DND-41 (cell line): Measurements from ENCODE around the gene IFNLR1.

Experiments
- ATAC-seq: fragments of 200-7000 bp; cut with Tn5 transposase; 3 replicates; pipeline ENCODE4 v1.9.1; 2021; ENCODE audit warnings: low read depth; ENCODE audit not compliant: insufficient read depth
- DNase-seq: peaks from one replicate; pipeline ENCODE4 v3.0.0-alpha.2; 2020
- H2AFZ ChIP-seq: 2 replicates; pipeline ENCODE4 v1.6.0; 2012; ENCODE audit warnings: low read depth, low read length
- H3K27ac ChIP-seq: 2 replicates; pipeline ENCODE4 v1.5.1; 2012; ENCODE audit warnings: low read length, inconsistent platforms
- H3K27me3 ChIP-seq: fragments of 200-600 bp; sonication (generic); 2 replicates; pipeline ENCODE4 v1.6.0; 2012; ENCODE audit warnings: low read length, mild to moderate bottlenecking, inconsistent platforms; ENCODE audit not compliant: insufficient read depth, poor library complexity
- H3K36me3 ChIP-seq: 2 replicates; pipeline ENCODE4 v1.5.1; 2012; ENCODE audit warnings: low read length, inconsistent platforms; ENCODE audit not compliant: insufficient read depth
- H3K4me1 ChIP-seq: 2 replicates; pipeline ENCODE4 v1.5.1; 2012; ENCODE audit warnings: mild to moderate bottlenecking, low read length; ENCODE audit not compliant: insufficient read depth
- H3K4me2 ChIP-seq: 2 replicates; pipeline ENCODE4 v1.6.0; 2012; ENCODE audit warnings: mild to moderate bottlenecking, moderate library complexity, low read length, inconsistent platforms; ENCODE audit not compliant: insufficient read depth
- H3K4me3 ChIP-seq, 2 experiments: fragments of 200-600 bp in 1 of 2; shearing (Covaris generic) in 1 of 2; 2 replicates each; pipeline ENCODE4 v1.5.1; 2012 to 2016; ENCODE audit warnings: inconsistent platforms in 2 of 2, low read length in 2 of 2, mild to moderate bottlenecking in 2 of 2, low read depth in 1 of 2, moderate library complexity in 1 of 2
- H3K79me2 ChIP-seq: 2 replicates; pipeline ENCODE4 v1.6.0; 2012; ENCODE audit warnings: low read length, inconsistent platforms; ENCODE audit not compliant: insufficient read depth
- H3K9ac ChIP-seq: 2 replicates; pipeline ENCODE4 v1.6.0; 2012; ENCODE audit warnings: low read depth, mild to moderate bottlenecking, inconsistent platforms, low read length, moderate library complexity
- H3K9me3 ChIP-seq: 2 replicates; pipeline ENCODE4 v1.5.1; 2012; ENCODE audit warnings: low read length, moderate library complexity, mild to moderate bottlenecking, inconsistent platforms; ENCODE audit not compliant: insufficient read depth, severe bottlenecking
- H4K20me1 ChIP-seq: 2 replicates; pipeline ENCODE4 v1.6.0; 2012; ENCODE audit warnings: low read length; ENCODE audit not compliant: insufficient read depth
- EZH2 ChIP-seq: IDR thresholded peaks from 3 replicates; pipeline ENCODE4 v1.6.1; 2012; ENCODE audit warnings: borderline replicate concordance, low read depth, mild to moderate bottlenecking, moderate library complexity, low read length, inconsistent platforms; ENCODE audit not compliant: severe bottlenecking
- TF ChIP-seq, protein P1 (sequence below): IDR thresholded peaks from 2 replicates; pipeline ENCODE4 v1.5.1; 2012; ENCODE audit warnings: borderline replicate concordance, low read length, moderate library complexity, mild to moderate bottlenecking; ENCODE audit not compliant: poor library complexity, severe bottlenecking; ENCODE audit errors: extremely low read depth

Gene IFNLR1

DNA sequence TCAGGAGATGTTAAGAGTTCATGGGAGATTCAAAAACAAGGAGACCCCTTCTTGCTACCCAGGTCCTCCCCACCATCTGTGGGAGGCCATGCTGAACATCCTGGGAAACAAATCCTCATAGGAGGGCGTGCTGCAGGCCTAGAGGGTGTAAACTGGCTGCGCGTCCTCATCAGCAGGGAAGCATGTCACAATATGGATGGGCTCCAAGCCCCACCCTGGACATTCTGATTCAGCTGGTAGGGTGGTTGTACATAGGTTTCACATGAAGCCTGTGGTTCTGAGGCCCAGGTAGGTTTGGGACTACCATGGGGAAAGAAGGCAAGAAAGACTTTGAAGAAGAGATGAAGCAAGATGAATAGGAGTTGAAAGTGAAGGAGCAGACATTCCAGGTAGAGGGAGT, 44.6 kb upstream of the IFNLR1 start:
- Histone ChIP-seq H3K4me2 (no peak overlapping the region), H3K27me3 (peaks cover 14% of the 10 kb centered on the region), H3K36me3 (no peaks in the 10 kb centered on the region), H3K79me2 (no peaks in the 10 kb centered on the region), H3K9me3 (no peaks in the 10 kb centered on the region), H2AFZ (no peak overlapping the region), H3K27ac (no peak overlapping the region), H4K20me1 (no peaks in the 10 kb centered on the region), H3K4me3 (no peak overlapping the region), H3K9ac (no peak overlapping the region), H3K4me1 (no peaks in the 10 kb centered on the region)
- no peak for ATAC-seq
- DNase-seq: no peak
- no peak for TF ChIP-seq EZH2
- TF ChIP-seq, protein P1, sequence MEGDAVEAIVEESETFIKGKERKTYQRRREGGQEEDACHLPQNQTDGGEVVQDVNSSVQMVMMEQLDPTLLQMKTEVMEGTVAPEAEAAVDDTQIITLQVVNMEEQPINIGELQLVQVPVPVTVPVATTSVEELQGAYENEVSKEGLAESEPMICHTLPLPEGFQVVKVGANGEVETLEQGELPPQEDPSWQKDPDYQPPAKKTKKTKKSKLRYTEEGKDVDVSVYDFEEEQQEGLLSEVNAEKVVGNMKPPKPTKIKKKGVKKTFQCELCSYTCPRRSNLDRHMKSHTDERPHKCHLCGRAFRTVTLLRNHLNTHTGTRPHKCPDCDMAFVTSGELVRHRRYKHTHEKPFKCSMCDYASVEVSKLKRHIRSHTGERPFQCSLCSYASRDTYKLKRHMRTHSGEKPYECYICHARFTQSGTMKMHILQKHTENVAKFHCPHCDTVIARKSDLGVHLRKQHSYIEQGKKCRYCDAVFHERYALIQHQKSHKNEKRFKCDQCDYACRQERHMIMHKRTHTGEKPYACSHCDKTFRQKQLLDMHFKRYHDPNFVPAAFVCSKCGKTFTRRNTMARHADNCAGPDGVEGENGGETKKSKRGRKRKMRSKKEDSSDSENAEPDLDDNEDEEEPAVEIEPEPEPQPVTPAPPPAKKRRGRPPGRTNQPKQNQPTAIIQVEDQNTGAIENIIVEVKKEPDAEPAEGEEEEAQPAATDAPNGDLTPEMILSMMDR: no peak

DNA sequence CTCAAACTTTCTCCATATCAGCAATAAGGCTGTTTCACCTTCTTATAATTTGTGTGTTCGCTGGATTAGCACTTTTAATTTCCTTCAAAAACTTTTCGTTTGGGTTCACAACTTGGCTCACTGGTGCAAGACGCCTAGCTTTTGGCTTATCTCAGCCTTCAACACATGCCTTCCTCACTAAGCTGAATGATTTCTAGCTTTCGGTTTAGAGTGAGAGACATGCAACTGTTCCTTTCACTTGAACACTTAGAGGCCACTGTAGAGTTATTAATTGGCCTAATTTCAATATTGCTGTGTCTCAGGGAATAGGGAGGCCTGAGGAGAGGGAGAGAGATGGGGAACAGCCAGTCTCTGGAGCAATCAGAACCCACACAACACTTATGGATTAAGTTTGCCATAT, 41.2 kb upstream of the IFNLR1 start:
- Histone ChIP-seq H3K9me3 (no peaks in the 10 kb centered on the region), H3K4me1 (no peaks in the 10 kb centered on the region), H3K36me3 (no peaks in the 10 kb centered on the region), H4K20me1 (no peaks in the 10 kb centered on the region), H3K79me2 (no peaks in the 10 kb centered on the region), H3K4me3 (no peak overlapping the region), H3K27ac (no peak overlapping the region), H3K4me2 (no peak overlapping the region), H3K9ac (no peak overlapping the region), H3K27me3 (peaks cover 10% of the 10 kb centered on the region), H2AFZ (no peak overlapping the region)
- TF ChIP-seq, protein P1: no peak
- no peak for TF ChIP-seq EZH2
- no peak for DNase-seq
- ATAC-seq: no peak

- DNase-seq (no peak), ATAC-seq (no peak)
- H3K4me2 ChIP-seq: no peak overlapping the region
- H3K27ac ChIP-seq: no peak overlapping the region
- no peak overlapping the region for H2AFZ ChIP-seq
- TF ChIP-seq EZH2: no peak
- TF ChIP-seq, protein P1: no peak
- H3K36me3 ChIP-seq: no peaks in the 10 kb centered on the region
- H3K79me2 ChIP-seq: no peaks in the 10 kb centered on the region
- H3K27me3 ChIP-seq: peaks cover 10% of the 10 kb centered on the region
- no peak overlapping the region for H3K9ac ChIP-seq
- H3K4me3 ChIP-seq: no peak overlapping the region
- H3K9me3 ChIP-seq: no peaks in the 10 kb centered on the region
- H3K4me1 ChIP-seq: no peaks in the 10 kb centered on the region
- H4K20me1 ChIP-seq: no peaks in the 10 kb centered on the region
Measured at GRCh38 chr1:24226749-24227148, 39.7 kb upstream of the IFNLR1 start.

DNA sequence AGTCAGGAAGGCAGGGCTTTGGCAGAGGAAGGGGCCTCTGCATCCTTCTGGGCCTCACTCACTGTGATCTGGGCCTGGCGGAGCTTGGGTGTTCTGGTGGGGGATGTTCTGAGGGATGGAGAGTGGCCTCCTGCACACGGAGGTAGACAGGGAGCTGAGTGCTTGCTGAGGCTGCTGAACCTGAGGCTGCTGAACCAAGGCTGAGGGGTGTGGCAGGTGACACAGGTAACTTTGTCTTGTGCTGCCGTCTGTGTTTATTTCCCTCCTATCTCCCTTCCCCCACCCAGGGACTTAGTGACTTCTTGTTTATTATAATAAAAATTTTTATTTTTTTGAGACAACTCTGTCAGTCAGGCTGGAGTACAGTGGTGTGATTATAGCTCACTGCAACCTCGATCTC, 37.7 kb upstream of the IFNLR1 start:
- no peaks in the 10 kb centered on the region for H3K36me3 ChIP-seq
- ATAC-seq (no peak), DNase-seq (no peak)
- no peak overlapping the region for H3K27ac ChIP-seq
- H3K79me2 ChIP-seq: no peaks in the 10 kb centered on the region
- H3K9ac ChIP-seq: no peak overlapping the region
- no peaks in the 10 kb centered on the region for H3K4me1 ChIP-seq
- no peak for TF ChIP-seq EZH2
- TF ChIP-seq, protein P1: no peak
- H2AFZ ChIP-seq: no peak overlapping the region
- no peaks in the 10 kb centered on the region for H3K9me3 ChIP-seq
- no peak overlapping the region for H3K4me3 ChIP-seq
- H3K27me3 ChIP-seq: peaks cover 8% of the 10 kb centered on the region
- no peak overlapping the region for H3K4me2 ChIP-seq
- H4K20me1 ChIP-seq: no peaks in the 10 kb centered on the region
